GM12878 (cell line): ENCODE data around the gene PFKFB3. TPM values are rescaled to one million over a fixed set of nuclear protein-coding genes. Genes with fewer than 3 reads are reported as not detected.
"Not testable (repeated sequence)": the region's sequence is repeated elsewhere in the genome, so short reads cannot be mapped to it uniquely, and the experiment has no call there.

ENCODE experiments used
- ATAC-seq: fragments of 200-7000 bp; cut with Tn5 transposase; 3 replicates; pipeline ENCODE4 v1.9.1; 2020; ENCODE audit warnings: mild to moderate bottlenecking, moderate library complexity
- BruUV-seq: library from RNA; stranded (reverse); fragments of 400-500 nt; replicated peaks from 2 replicates; lab custom pipeline; 2021; lab: Mats Ljungman, UMichigan
- CTCF ChIA-PET: fragments of 300-600 bp; sonication (Branson Sonifier 250); formaldehyde crosslinking; extraction: SDS; loops from one replicate; lab custom pipeline; 2021; ENCODE audit warnings: inconsistent platforms; lab: Yijun Ruan, JAX
- POLR2A ChIA-PET: fragments of 350-600 bp; formaldehyde crosslinking; extraction: SDS; loops from one replicate; lab custom pipeline; 2021; ENCODE audit warnings: inconsistent platforms; lab: Charles Lee
- RAD21 ChIA-PET: fragments of 300-600 bp; sonication (Branson Sonifier 250); formaldehyde crosslinking; loops from one replicate; lab custom pipeline; 2023; ENCODE audit warnings: antibody characterized with exemption; ENCODE audit not compliant: unreplicated experiment; lab: Charles Lee
- SMC1A ChIA-PET: fragments of 300-600 bp; sonication (Branson Sonifier 250); formaldehyde crosslinking; loops from one replicate; lab custom pipeline; 2023; ENCODE audit not compliant: unreplicated experiment, uncharacterized antibody; lab: Charles Lee
- DNase-seq: peaks from one replicate; pipeline ENCODE4 v3.0.0-alpha.2; 2011; ENCODE audit warnings: low read depth, low spot score
- FAIRE-seq: peaks from 3 replicates; lab custom pipeline; 2011; peaks lifted over from hg19 to GRCh38; lab: Jason Lieb, UNC
- H2AFZ ChIP-seq: 2 replicates; pipeline ENCODE4 v1.6.0; 2011; ENCODE audit warnings: low read depth, low read length, control low read depth; ENCODE audit not compliant: control insufficient read depth
- H3K27ac ChIP-seq: 2 replicates; pipeline ENCODE4 v1.5.1; 2011; ENCODE audit warnings: control low read depth; ENCODE audit not compliant: control insufficient read depth, insufficient read depth
- H3K27me3 ChIP-seq, 2 experiments: replicated peaks in 1 of 2; 2 replicates each; pipeline versions ENCODE4 v1.6.0 to v1.6.1; 2011; ENCODE audit warnings: low read length in 1 of 2; ENCODE audit not compliant: control insufficient read depth in 2 of 2, insufficient read depth in 2 of 2
- H3K36me3 ChIP-seq, 2 experiments: 2 replicates each; pipeline ENCODE4 v1.5.1; 2011; ENCODE audit warnings: low read length in 1 of 2; ENCODE audit not compliant: control insufficient read depth in 2 of 2, insufficient read depth in 2 of 2
- H3K4me1 ChIP-seq: 2 replicates; pipeline ENCODE4 v1.6.1; 2011; ENCODE audit warnings: mild to moderate bottlenecking, low read length, moderate library complexity, mixed read lengths; ENCODE audit not compliant: control insufficient read depth, insufficient read depth
- H3K4me2 ChIP-seq: 2 replicates; pipeline ENCODE4 v1.6.0; 2011; ENCODE audit warnings: control low read depth; ENCODE audit not compliant: control insufficient read depth, insufficient read depth
- H3K4me3 ChIP-seq: fragments of 200-600 bp; sonication (generic); 2 replicates; pipeline ENCODE4 v1.5.1; 2016
- H3K79me2 ChIP-seq: 2 replicates; pipeline ENCODE4 v1.6.0; 2011; ENCODE audit warnings: low read length; ENCODE audit not compliant: control insufficient read depth, insufficient read depth
- H3K9ac ChIP-seq: 2 replicates; pipeline ENCODE4 v1.8.0; 2011; ENCODE audit warnings: low read length, control low read depth, mixed read lengths; ENCODE audit not compliant: control insufficient read depth, insufficient read depth
- H3K9me3 ChIP-seq: replicated peaks from 3 replicates; pipeline ENCODE4 v1.5.1; 2011; ENCODE audit warnings: mild to moderate bottlenecking, low read length; ENCODE audit not compliant: control insufficient read depth, insufficient read depth
- H4K20me1 ChIP-seq: 2 replicates; pipeline ENCODE4 v1.6.0; 2011; ENCODE audit not compliant: control insufficient read depth, insufficient read depth
- DPF2 ChIP-seq: fragments of 450-650 bp; IDR thresholded peaks from 2 replicates; pipeline ENCODE4 v1.6.1; 2017; ENCODE audit warnings: mild to moderate bottlenecking
- NR2C2 ChIP-seq: IDR thresholded peaks from 2 replicates; pipeline ENCODE4 v1.6.1; 2011; ENCODE audit warnings: borderline replicate concordance, low read depth; ENCODE audit not compliant: control insufficient read depth, insufficient read length
- POU2F2 ChIP-seq: IDR thresholded peaks from 3 replicates; pipeline ENCODE4 v1.6.1; 2011; ENCODE audit warnings: low read depth, mild to moderate bottlenecking, low read length, borderline replicate concordance
- RFX5 ChIP-seq: IDR thresholded peaks from 2 replicates; pipeline ENCODE4 v1.6.1; 2011; ENCODE audit warnings: low read depth, low read length, improper control_type of control experiment
- SUPT20H ChIP-seq: IDR thresholded peaks from 2 replicates; pipeline ENCODE4 v1.6.1; 2011; ENCODE audit warnings: low read depth, mild to moderate bottlenecking, low read length, moderate library complexity, borderline replicate concordance; ENCODE audit not compliant: control insufficient read depth
- ZNF592 ChIP-seq: fragments of 450-650 bp; IDR thresholded peaks from 2 replicates; pipeline ENCODE4 v1.6.1; 2017; ENCODE audit warnings: mild to moderate bottlenecking, moderate library complexity
- ZZZ3 ChIP-seq: IDR thresholded peaks from 2 replicates; pipeline ENCODE4 v1.6.1; 2011; ENCODE audit warnings: low read depth; ENCODE audit not compliant: control insufficient read depth, insufficient read length
- WGBS: methylation state at CpG from one replicate; pipeline ENCODE4 v1.1.6; 2016; ENCODE audit warnings: low lambda C conversion rate; ENCODE audit not compliant: insufficient replicate concordance, insufficient coverage; ENCODE audit errors: missing lambda C conversion rate; 5-methylcytosine and 5-hydroxymethylcytosine counted together
- in situ Hi-C: fragments of 300-500 bp; cut with MboI; formaldehyde crosslinking; loops from 9 replicates; pipeline ENCODE4 v1.14.3; 2018; ENCODE audit warnings: mixed read lengths
- intact Hi-C: fragments of 100-400 bp; cut with micrococcal nuclease; formaldehyde crosslinking; loops from one replicate; pipeline ENCODE4 v1.14.2; 2022; ENCODE audit not compliant: unreplicated experiment
- polyA plus RNA-seq, 11 experiments: library from polyadenylated mRNA; depleted of rRNA in 4 of 11; unstranded in 6 of 11; stranded (reverse) in 5 of 11; fragments of >200 nt; fragmentation: Nextera tagmentation in 4 of 11; fragmentation: Illumina TruSeq in 1 of 11; extraction: Ambion mirVana in 4 of 11; extraction: Trizol in 1 of 11; gene quantifications; 1 replicate in 1 of 11; 2 replicates in 10 of 11; pipeline versions ENCODE4 v1.2.1 to v1.2.3, GENCODE V29; 2011 to 2016; ENCODE audit warnings: inconsistent platforms in 2 of 11, missing spikeins in 2 of 11, low read depth in 1 of 11
- total RNA-seq, 4 experiments: library from RNA; depleted of rRNA in 3 of 4; stranded (reverse); fragments of >200 nt in 3 of 4; fragmentation: Illumina TruSeq in 1 of 4; extraction: Trizol in 1 of 4; gene quantifications; 2 replicates each; pipeline versions ENCODE4 v1.2.1 to v1.2.3, GENCODE V29; 2013 to 2021

Gene PFKFB3
- total and polyA plus RNA-seq, 10 of the 15 experiments (the other 5 are each of a cell fraction or from before 2014, with no cell fraction given): 1.6 to 46.7 (median 13.7) TPM

GRCh38 chr10:6237199-6237530, 34.4 kb downstream of the PFKFB3 start:
- intact Hi-C loops: no loop called here
- POLR2A ChIA-PET: no interaction called here
- Histone ChIP-seq H3K4me2 (no peak overlapping the region), H4K20me1 (no peaks in the 10 kb centered on the region; the same call in 1 of the 2 replicates), H3K9ac (no peak overlapping the region), H3K27ac (no peak overlapping the region), H3K4me3 (no peak overlapping the region), H3K27me3 (no peaks in the 10 kb centered on the region), H3K36me3 (peaks cover 12 to 14% of the 10 kb centered on the region in 2 experiments; a peak in 3 of 4 replicates), H3K79me2 (no peaks in the 10 kb centered on the region), H3K9me3 (no peaks in the 10 kb centered on the region), H3K4me1 (no peaks in the 10 kb centered on the region), H2AFZ (no peak overlapping the region)
- RAD21 ChIA-PET: no interaction called here
- FAIRE-seq (no peak), ATAC-seq (no peak), DNase-seq (no peak)
- SMC1A ChIA-PET: interaction anchor here (0.6 to 1.6 kb wide), 5 partner anchors 33 to 227 kb away, joined by 3 to 4 read pairs (median 3); no protein-coding TSS in a partner anchor
- no TSS peak for BruUV-seq
- in situ Hi-C loops: no loop called here
- CTCF ChIA-PET: no interaction called here
- 64% methylated on average over 9 of the region's 9 CpGs for WGBS
- TF ChIP-seq DPF2: no peak
- TF ChIP-seq POU2F2: no peak
- no peak for TF ChIP-seq NR2C2
- no peak for TF ChIP-seq RFX5
- no peak for TF ChIP-seq ZZZ3
- no peak for TF ChIP-seq ZNF592
- no peak for TF ChIP-seq SUPT20H

- H3K4me2 ChIP-seq: not testable (repeated sequence)
Observed at GRCh38 chr10:6238587-6239212, 36.0 kb downstream of the PFKFB3 start.

More at GRCh38 chr10:6238587-6239212, 36.0 kb downstream of the PFKFB3 start:
- H3K27ac ChIP-seq, H2AFZ ChIP-seq, H3K4me3 ChIP-seq, H4K20me1 ChIP-seq, H3K79me2 ChIP-seq, H3K9me3 ChIP-seq, H3K9ac ChIP-seq, H3K27me3 ChIP-seq, intact Hi-C loops, in situ Hi-C loops, RAD21 ChIA-PET, H3K4me1 ChIP-seq, POLR2A ChIA-PET, H3K36me3 ChIP-seq, DNase-seq, BruUV-seq, FAIRE-seq, ATAC-seq: not testable (repeated sequence)
- 70% methylated on average over 6 of the region's 6 CpGs for WGBS
- ChIA-PET SMC1A (interaction anchor here (0.5 kb wide), 1 partner anchor 440 kb away, joined by 3 read pairs; no protein-coding TSS in a partner anchor), CTCF (interaction anchor here (1.0 kb wide), 1 partner anchor 36 kb away, joined by 4 read pairs; the partner anchor contains the start of gene PFKFB3)
